Naive thymus-derived CD4-positive, alpha-beta T cell (primary cell): ENCODE data around the gene PLA2G4A. TPM values are rescaled to one million over a fixed set of nuclear protein-coding genes. Genes with fewer than 3 reads are reported as not detected.

Experiments
- ATAC-seq: fragments of 150-1000 bp; cut with Tn5 transposase; 2 replicates; pipeline ENCODE4 v1.10.0; 2021; ENCODE audit warnings: mild to moderate bottlenecking, moderate library complexity
- CTCF ChIA-PET: fragments of 350-600 bp; sonication (Branson Sonifier 250); formaldehyde crosslinking; loops from one replicate; lab custom pipeline; 2021; ENCODE audit warnings: antibody characterized with exemption; lab: Charles Lee
- POLR2A ChIA-PET: fragments of 350-600 bp; sonication (Branson Sonifier 250); formaldehyde crosslinking; loops from one replicate; lab custom pipeline; 2021; ENCODE audit warnings: antibody characterized with exemption, inconsistent platforms; lab: Charles Lee
- DNase-seq, 9 donors: peaks; one replicate each; pipeline versions ENCODE4 v3.0.0 to v3.0.0-alpha.2; 2020 to 2022; ENCODE audit warnings: mixed read lengths in 1 of 9
- H3K27ac ChIP-seq: one replicate; pipeline ENCODE4 v1.7.0; 2013; ENCODE audit warnings: mild to moderate bottlenecking, low read depth, low read length, moderate library complexity
- H3K27me3 ChIP-seq, 2 donors: one replicate each; pipeline ENCODE4 v1.7.0; 2013; ENCODE audit warnings: low read length in 2 of 2, mild to moderate bottlenecking in 2 of 2, moderate library complexity in 2 of 2; ENCODE audit not compliant: control insufficient read depth in 2 of 2, insufficient read depth in 2 of 2
- H3K36me3 ChIP-seq, 3 experiments: 1 replicate in 2 of 3; 2 replicates in 1 of 3; pipeline ENCODE4 v1.7.0; 2013; ENCODE audit warnings: low read length in 3 of 3, mild to moderate bottlenecking in 3 of 3, moderate library complexity in 1 of 3; ENCODE audit not compliant: insufficient read depth in 3 of 3, control insufficient read depth in 2 of 3
- H3K4me1 ChIP-seq, 2 donors: one replicate each; pipeline ENCODE4 v1.7.0; 2013; ENCODE audit warnings: low read length in 2 of 2, mild to moderate bottlenecking in 2 of 2, moderate library complexity in 1 of 2; ENCODE audit not compliant: control insufficient read depth in 2 of 2, insufficient read depth in 2 of 2
- H3K4me3 ChIP-seq: 2 replicates; pipeline ENCODE4 v1.7.0; 2013; ENCODE audit warnings: mild to moderate bottlenecking, low read length
- H3K9me3 ChIP-seq, 3 experiments: 1 replicate in 2 of 3; 2 replicates in 1 of 3; pipeline ENCODE4 v1.7.0; 2013; ENCODE audit warnings: low read length in 3 of 3; ENCODE audit not compliant: control insufficient read depth in 2 of 3
- H3K27ac Mint-ChIP-seq, 9 donors: one replicate each; pipeline ENCODE4 v1.8.0; 2020 to 2022; ENCODE audit warnings: mixed read lengths in 9 of 9, mild to moderate bottlenecking in 8 of 9, moderate library complexity in 5 of 9, inconsistent platforms in 2 of 9
- H3K27me3 Mint-ChIP-seq, 5 donors: one replicate each; pipeline ENCODE4 v1.8.0; 2021 to 2022; ENCODE audit warnings: mixed read lengths in 5 of 5, mild to moderate bottlenecking in 1 of 5
- H3K36me3 Mint-ChIP-seq, 5 donors: one replicate each; pipeline ENCODE4 v1.8.0; 2020 to 2022; ENCODE audit warnings: mixed read lengths in 5 of 5, mild to moderate bottlenecking in 3 of 5, inconsistent platforms in 1 of 5
- H3K4me1 Mint-ChIP-seq, 7 donors: one replicate each; pipeline ENCODE4 v1.8.0; 2020 to 2022; ENCODE audit warnings: mixed read lengths in 7 of 7, mild to moderate bottlenecking in 3 of 7, inconsistent platforms in 1 of 7
- H3K4me3 Mint-ChIP-seq, 10 donors: one replicate each; pipeline ENCODE4 v1.8.0; 2020 to 2022; ENCODE audit warnings: mild to moderate bottlenecking in 10 of 10, mixed read lengths in 10 of 10, moderate library complexity in 6 of 10, inconsistent platforms in 2 of 10
- H3K9me3 Mint-ChIP-seq, 11 donors: one replicate each; pipeline ENCODE4 v1.8.0; 2020 to 2022; ENCODE audit warnings: mixed read lengths in 11 of 11, mild to moderate bottlenecking in 4 of 11, inconsistent platforms in 1 of 11, moderate library complexity in 1 of 11
- intact Hi-C, 2 donors: fragments of 100-400 bp; cut with micrococcal nuclease; formaldehyde crosslinking; loops; one replicate each; pipeline ENCODE4 v1.15.1; 2023
- polyA plus RNA-seq, 2 donors: library from polyadenylated mRNA; unstranded; fragments of 300-500 nt; fragmentation: Illumina TruSeq; gene quantifications; one replicate each; pipeline ENCODE4 v1.2.3, GENCODE V29; 2021
- total RNA-seq, 6 experiments: library from RNA in 5 of 6; stranded (reverse) in 5 of 6; gene quantifications; 1 replicate in 5 of 6; 2 replicates in 1 of 6; pipeline ENCODE4 v1.2.3 and lab custom pipeline; 2021 to 2026

The PLA2G4A gene
- total and polyA plus RNA-seq, 7 experiments from 2014 or later: 0.13 to 2.8 (median 0.24) TPM; not detected in 4

DNA sequence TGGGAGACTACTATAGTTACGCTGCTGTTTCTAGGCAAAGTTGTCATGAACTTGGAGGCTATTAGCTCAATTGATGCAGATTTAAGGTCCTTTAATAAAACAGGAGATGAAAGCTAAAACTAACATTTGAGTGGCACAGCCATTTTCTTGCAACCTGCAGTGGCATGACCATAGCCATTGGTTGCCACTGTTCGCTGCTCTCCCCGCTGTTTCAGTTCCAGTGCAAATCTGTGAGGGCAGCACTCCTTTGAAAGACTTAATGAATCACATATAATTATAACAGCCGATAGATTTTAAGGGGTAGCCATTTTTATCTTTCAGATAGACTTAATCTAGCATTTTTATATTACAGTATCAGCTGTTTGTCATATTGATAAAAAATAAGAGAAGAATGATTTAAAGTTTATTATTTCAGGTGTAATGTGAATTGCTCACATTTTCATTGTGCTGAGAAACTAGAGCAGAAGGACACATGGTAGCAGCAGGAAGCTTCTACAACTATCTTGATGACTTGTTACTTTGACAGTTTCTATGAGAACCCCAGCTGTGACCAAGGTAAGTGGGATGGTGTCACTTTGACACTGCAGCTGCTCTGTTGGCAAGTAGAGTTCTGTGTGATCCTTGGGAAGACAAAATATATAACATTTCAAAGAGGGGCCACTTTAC is 203.7 kb downstream of the PLA2G4A start:
- H3K9me3 Mint-ChIP-seq: peaks cover 3 to 29% (median 11%) of the 10 kb centered on the region in 11 donors
- no peak overlapping the region for H3K4me3 Mint-ChIP-seq
- ATAC-seq (no peak), DNase-seq (no peak)
- peaks cover 0 to 22% (median 0%) of the 10 kb centered on the region in 5 donors for H3K27me3 Mint-ChIP-seq
- no peak overlapping the region for H3K27ac ChIP-seq
- no peaks in the 10 kb centered on the region for H3K27me3 ChIP-seq
- ChIA-PET POLR2A (no interaction called here), CTCF (no interaction called here)
- peaks cover 0 to 9% (median 0%) of the 10 kb centered on the region in 5 donors for H3K36me3 Mint-ChIP-seq
- intact Hi-C loops: no loop called here
- H3K27ac Mint-ChIP-seq: no peak overlapping the region
- H3K9me3 ChIP-seq: peaks cover 0 to 4% (median 0%) of the 10 kb centered on the region in 3 experiments
- no peak overlapping the region for H3K4me3 ChIP-seq
- no peaks in the 10 kb centered on the region for H3K4me1 ChIP-seq
- H3K36me3 ChIP-seq: no peaks in the 10 kb centered on the region
- no peaks in the 10 kb centered on the region for H3K4me1 Mint-ChIP-seq

DNA sequence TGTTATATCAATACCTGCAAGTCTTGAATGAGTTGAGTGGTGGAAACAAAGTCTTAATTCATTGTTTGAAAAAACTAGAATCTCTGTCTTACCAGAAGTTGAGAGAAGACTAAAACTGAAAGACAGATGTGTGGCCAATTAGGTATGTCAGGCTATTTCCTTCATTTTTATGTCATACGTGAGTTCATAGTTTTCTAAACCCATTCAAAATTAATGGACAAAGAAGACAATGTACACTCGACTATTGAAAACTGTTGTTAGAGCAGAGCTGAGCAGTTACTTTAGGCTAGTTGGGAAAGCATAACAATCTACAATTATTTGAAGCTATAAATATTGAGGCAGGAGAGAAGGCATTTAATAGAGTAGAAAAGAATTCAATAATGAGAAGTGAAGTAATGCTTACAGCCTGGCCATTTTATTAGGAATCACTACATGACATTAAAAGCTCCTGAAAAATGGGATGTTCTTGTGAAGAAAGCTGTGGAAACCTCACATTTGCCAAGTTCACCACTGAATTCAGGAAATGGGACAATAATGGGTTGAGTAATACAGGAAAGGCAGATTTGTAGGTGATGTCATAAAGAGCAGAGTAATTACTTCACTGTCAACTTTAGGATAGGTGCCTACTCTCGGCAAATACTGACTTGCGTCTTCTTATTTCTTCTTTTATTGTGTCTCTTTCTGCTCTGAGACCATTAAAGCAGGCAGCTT is 204.4 kb downstream of the PLA2G4A start:
- ChIA-PET CTCF (no interaction called here), POLR2A (no interaction called here)
- no peaks in the 10 kb centered on the region for H3K27me3 ChIP-seq
- H3K4me1 ChIP-seq: no peaks in the 10 kb centered on the region
- no peaks in the 10 kb centered on the region for H3K36me3 ChIP-seq
- no peak overlapping the region for H3K27ac Mint-ChIP-seq
- H3K4me3 Mint-ChIP-seq: no peak overlapping the region
- no peak overlapping the region for H3K4me3 ChIP-seq
- H3K9me3 Mint-ChIP-seq: peaks cover 3 to 23% (median 11%) of the 10 kb centered on the region in 11 donors
- no peak for DNase-seq
- H3K4me1 Mint-ChIP-seq: no peaks in the 10 kb centered on the region
- H3K36me3 Mint-ChIP-seq: peaks cover 0 to 4% (median 0%) of the 10 kb centered on the region in 5 donors
- H3K9me3 ChIP-seq: peaks cover 0 to 4% (median 0%) of the 10 kb centered on the region in 3 experiments
- intact Hi-C loops: no loop called here
- ATAC-seq: no peak
- H3K27ac ChIP-seq: no peak overlapping the region
- H3K27me3 Mint-ChIP-seq: peaks cover 0 to 22% (median 0%) of the 10 kb centered on the region in 5 donors

DNA sequence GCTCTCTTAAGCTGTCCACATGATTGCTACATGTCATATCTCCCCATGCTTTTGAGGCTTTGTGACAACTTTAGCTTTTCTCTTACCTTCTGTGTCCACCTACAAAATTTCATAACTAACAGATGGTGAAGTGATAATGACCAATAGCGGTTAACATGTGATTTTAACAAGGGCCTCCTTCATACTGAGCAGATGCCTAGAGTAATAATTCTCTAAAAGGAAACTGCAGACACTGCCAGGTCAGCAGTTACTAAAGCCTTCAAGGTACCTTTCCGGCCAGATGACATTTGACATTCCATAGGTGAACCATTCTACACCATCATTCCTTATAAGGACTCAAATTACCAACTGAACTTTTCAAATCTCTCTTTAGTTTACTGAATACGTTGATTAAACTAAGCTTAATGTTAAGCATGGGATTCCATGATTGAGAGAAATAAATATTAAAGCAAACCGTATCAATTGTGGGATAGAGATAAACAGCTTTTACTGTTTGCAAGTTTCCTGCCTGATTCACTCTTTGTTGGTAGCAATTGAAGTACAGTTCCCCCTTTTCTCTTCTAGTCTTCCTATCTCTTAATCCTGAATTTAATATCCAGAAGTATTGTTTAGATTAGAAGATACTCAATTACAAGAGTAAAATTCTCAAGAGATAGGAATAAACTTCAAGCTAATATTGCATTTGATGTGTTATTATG is 205.1 kb downstream of the PLA2G4A start:
- intact Hi-C loops: no loop called here
- peaks cover 0 to 16% (median 6%) of the 10 kb centered on the region in 11 donors for H3K9me3 Mint-ChIP-seq
- H3K4me3 Mint-ChIP-seq: no peak overlapping the region

DNA sequence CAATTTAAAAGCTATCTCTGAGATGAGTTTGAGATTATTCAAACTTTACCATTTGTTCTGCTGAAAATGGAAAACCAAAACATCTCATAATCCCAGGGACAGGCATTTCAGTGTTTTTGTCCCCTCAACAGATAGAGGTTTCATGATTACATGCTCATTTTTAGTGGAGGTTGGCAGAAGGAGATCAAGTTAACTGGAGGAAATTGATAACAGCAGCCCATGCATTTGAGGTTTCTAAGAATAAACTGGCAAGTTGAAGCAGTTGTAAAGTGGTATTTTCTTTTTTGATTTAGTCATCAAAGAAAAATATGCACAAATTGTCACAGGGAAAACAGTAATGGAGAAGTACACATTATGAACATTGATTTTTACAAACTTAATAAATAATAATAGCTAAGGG is 205.8 kb downstream of the PLA2G4A start:
- DNase-seq: no peak
- intact Hi-C loops: no loop called here
- POLR2A ChIA-PET: no interaction called here
- Mint-ChIP-seq H3K27ac (no peak overlapping the region), H3K36me3 (no peaks in the 10 kb centered on the region), H3K9me3 (peaks cover 0 to 10% (median 3%) of the 10 kb centered on the region in 11 donors), H3K4me3 (no peak overlapping the region), H3K27me3 (peaks cover 0 to 22% (median 0%) of the 10 kb centered on the region in 5 donors), H3K4me1 (no peaks in the 10 kb centered on the region)
- no peak overlapping the region for H3K4me3 ChIP-seq
- no peak overlapping the region for H3K27ac ChIP-seq
- H3K4me1 ChIP-seq: no peaks in the 10 kb centered on the region
- ATAC-seq: no peak
- CTCF ChIA-PET: no interaction called here
- H3K36me3 ChIP-seq: no peaks in the 10 kb centered on the region
- peaks cover 0 to 3% (median 0%) of the 10 kb centered on the region in 3 experiments for H3K9me3 ChIP-seq
- no peaks in the 10 kb centered on the region for H3K27me3 ChIP-seq

More for the DNA sequence above, 205.1 kb downstream of the PLA2G4A start:
- H3K27ac ChIP-seq: no peak overlapping the region
- ChIA-PET POLR2A (no interaction called here), CTCF (no interaction called here)
- H3K36me3 ChIP-seq: no peaks in the 10 kb centered on the region
- ATAC-seq (no peak), DNase-seq (no peak)
- no peaks in the 10 kb centered on the region for H3K27me3 ChIP-seq
- Mint-ChIP-seq H3K27me3 (peaks cover 0 to 22% (median 0%) of the 10 kb centered on the region in 5 donors), H3K36me3 (no peaks in the 10 kb centered on the region), H3K27ac (no peak overlapping the region), H3K4me1 (no peaks in the 10 kb centered on the region)
- H3K9me3 ChIP-seq: peaks cover 0 to 4% (median 0%) of the 10 kb centered on the region in 3 experiments
- H3K4me3 ChIP-seq: no peak overlapping the region
- no peaks in the 10 kb centered on the region for H3K4me1 ChIP-seq

DNA sequence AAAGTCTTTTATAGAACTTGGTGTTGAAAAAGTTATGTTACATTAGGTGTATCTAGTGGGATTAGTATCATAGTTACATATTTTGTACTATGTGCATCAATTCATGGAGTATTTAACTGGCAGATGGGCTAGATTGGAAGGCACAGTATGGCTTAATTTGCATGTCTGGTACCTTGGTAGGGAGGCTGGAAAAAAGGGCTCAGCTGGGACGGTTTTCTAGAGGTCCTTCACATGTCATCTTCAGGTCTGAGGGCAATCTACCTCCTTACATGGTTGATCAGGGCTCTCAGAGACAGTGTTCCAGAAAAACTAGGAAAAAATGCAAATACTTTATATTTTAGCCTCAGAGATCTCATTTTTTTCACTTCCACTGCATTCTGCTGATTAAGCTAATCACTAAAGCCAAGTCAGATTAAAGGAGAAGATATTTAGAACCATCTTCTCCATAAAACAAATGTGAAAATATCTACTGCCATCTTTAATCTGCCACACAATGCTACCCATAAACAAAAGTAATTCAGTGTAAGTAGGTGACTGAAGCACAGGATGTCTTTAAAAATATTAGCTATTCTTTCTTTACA is 209.3 kb downstream of the PLA2G4A start:
- no peak for ATAC-seq
- intact Hi-C loops: no loop called here
- H3K36me3 ChIP-seq: no peaks in the 10 kb centered on the region
- no peak overlapping the region for H3K4me3 ChIP-seq
- no peaks in the 10 kb centered on the region for H3K36me3 Mint-ChIP-seq
- H3K4me3 Mint-ChIP-seq: no peak overlapping the region
- H3K4me1 Mint-ChIP-seq: no peaks in the 10 kb centered on the region
- CTCF ChIA-PET: no interaction called here
- no peaks in the 10 kb centered on the region for H3K9me3 ChIP-seq
- no peak for DNase-seq
- no peaks in the 10 kb centered on the region for H3K27me3 ChIP-seq
- peaks cover 0 to 18% (median 0%) of the 10 kb centered on the region in 5 donors for H3K27me3 Mint-ChIP-seq
- no peak overlapping the region for H3K27ac ChIP-seq
- no peaks in the 10 kb centered on the region for H3K4me1 ChIP-seq
- peaks cover 0 to 6% (median 0%) of the 10 kb centered on the region in 11 donors for H3K9me3 Mint-ChIP-seq
- POLR2A ChIA-PET: no interaction called here
- H3K27ac Mint-ChIP-seq: no peak overlapping the region
